H1 (cell line): ENCODE data around the gene CNOT2. TPM values are rescaled to one million over a fixed set of nuclear protein-coding genes. Genes with fewer than 3 reads are reported as not detected.

ENCODE experiments used
- polyA plus RNA-seq, 7 experiments: library from polyadenylated mRNA; depleted of rRNA in 3 of 7; stranded (reverse) in 5 of 7; unstranded in 2 of 7; fragments of >200 nt in 5 of 7; fragments of 200-250 nt in 2 of 7; gene quantifications; 1 replicate in 5 of 7; 2 replicates in 1 of 7; 4 replicates in 1 of 7; pipeline versions ENCODE4 v1.2.1 to v1.2.3, GENCODE V29; 2011 to 2013; ENCODE audit warnings: missing spikeins in 2 of 7, mixed read lengths in 2 of 7
- total RNA-seq: library from RNA; stranded (reverse); fragmentation: NEBNext Ultra II Directional; extraction: Animal tissue kit (Norgen Biotek cat#: 25700); gene quantifications from 2 replicates; pipeline ENCODE4 v1.2.1, GENCODE V29; 2021
- TF ChIP-seq, protein P1 (sequence below): fragments of 300-600 bp; sonication (generic); IDR thresholded peaks from 2 replicates; pipeline ENCODE4 v1.7.1; 2012; ENCODE audit warnings: low read length, moderate library complexity, mild to moderate bottlenecking, inconsistent platforms; ENCODE audit not compliant: insufficient replicate concordance

CNOT2 gene
- total and polyA plus RNA-seq, 2 of the 8 experiments (the other 6 are each of a cell fraction or from before 2014, with no cell fraction given): 61.2 to 64.8 TPM

DNA sequence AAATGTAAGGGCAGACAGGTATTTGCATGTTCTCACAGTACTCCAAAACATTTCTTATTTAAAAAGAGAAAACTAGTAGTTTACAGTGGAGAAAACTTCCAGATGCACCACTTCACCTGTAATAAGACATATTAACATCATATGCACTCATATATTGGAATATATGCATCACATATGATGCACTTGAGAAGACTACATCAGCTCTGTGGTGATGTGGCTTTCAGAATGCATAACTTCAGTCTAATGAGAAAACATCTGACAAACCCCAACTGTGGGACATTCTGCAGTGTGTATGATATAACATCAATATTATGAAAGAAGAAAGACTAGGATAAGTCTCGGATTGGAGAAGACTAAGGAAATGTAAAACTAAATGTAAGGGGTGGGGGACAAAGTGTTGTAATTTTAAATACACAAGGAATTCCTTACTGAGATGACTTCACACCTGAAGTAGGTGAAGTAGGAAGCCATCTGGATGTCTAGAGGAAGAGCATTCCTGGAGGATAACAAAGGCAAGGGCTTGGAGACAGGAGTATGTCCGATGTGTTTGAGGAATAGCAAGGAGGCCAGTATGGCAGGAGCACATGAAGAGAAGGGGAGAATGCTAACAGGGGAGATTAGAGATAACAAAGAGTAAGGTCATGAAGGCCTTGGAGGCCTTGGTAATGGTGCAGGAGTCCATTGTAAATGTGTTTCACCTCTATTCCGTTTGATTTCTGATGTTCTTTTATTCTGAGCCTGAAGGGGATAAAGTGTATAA is 49.0 kb downstream of the CNOT2 start (continued):
- TF ChIP-seq, protein P1, sequence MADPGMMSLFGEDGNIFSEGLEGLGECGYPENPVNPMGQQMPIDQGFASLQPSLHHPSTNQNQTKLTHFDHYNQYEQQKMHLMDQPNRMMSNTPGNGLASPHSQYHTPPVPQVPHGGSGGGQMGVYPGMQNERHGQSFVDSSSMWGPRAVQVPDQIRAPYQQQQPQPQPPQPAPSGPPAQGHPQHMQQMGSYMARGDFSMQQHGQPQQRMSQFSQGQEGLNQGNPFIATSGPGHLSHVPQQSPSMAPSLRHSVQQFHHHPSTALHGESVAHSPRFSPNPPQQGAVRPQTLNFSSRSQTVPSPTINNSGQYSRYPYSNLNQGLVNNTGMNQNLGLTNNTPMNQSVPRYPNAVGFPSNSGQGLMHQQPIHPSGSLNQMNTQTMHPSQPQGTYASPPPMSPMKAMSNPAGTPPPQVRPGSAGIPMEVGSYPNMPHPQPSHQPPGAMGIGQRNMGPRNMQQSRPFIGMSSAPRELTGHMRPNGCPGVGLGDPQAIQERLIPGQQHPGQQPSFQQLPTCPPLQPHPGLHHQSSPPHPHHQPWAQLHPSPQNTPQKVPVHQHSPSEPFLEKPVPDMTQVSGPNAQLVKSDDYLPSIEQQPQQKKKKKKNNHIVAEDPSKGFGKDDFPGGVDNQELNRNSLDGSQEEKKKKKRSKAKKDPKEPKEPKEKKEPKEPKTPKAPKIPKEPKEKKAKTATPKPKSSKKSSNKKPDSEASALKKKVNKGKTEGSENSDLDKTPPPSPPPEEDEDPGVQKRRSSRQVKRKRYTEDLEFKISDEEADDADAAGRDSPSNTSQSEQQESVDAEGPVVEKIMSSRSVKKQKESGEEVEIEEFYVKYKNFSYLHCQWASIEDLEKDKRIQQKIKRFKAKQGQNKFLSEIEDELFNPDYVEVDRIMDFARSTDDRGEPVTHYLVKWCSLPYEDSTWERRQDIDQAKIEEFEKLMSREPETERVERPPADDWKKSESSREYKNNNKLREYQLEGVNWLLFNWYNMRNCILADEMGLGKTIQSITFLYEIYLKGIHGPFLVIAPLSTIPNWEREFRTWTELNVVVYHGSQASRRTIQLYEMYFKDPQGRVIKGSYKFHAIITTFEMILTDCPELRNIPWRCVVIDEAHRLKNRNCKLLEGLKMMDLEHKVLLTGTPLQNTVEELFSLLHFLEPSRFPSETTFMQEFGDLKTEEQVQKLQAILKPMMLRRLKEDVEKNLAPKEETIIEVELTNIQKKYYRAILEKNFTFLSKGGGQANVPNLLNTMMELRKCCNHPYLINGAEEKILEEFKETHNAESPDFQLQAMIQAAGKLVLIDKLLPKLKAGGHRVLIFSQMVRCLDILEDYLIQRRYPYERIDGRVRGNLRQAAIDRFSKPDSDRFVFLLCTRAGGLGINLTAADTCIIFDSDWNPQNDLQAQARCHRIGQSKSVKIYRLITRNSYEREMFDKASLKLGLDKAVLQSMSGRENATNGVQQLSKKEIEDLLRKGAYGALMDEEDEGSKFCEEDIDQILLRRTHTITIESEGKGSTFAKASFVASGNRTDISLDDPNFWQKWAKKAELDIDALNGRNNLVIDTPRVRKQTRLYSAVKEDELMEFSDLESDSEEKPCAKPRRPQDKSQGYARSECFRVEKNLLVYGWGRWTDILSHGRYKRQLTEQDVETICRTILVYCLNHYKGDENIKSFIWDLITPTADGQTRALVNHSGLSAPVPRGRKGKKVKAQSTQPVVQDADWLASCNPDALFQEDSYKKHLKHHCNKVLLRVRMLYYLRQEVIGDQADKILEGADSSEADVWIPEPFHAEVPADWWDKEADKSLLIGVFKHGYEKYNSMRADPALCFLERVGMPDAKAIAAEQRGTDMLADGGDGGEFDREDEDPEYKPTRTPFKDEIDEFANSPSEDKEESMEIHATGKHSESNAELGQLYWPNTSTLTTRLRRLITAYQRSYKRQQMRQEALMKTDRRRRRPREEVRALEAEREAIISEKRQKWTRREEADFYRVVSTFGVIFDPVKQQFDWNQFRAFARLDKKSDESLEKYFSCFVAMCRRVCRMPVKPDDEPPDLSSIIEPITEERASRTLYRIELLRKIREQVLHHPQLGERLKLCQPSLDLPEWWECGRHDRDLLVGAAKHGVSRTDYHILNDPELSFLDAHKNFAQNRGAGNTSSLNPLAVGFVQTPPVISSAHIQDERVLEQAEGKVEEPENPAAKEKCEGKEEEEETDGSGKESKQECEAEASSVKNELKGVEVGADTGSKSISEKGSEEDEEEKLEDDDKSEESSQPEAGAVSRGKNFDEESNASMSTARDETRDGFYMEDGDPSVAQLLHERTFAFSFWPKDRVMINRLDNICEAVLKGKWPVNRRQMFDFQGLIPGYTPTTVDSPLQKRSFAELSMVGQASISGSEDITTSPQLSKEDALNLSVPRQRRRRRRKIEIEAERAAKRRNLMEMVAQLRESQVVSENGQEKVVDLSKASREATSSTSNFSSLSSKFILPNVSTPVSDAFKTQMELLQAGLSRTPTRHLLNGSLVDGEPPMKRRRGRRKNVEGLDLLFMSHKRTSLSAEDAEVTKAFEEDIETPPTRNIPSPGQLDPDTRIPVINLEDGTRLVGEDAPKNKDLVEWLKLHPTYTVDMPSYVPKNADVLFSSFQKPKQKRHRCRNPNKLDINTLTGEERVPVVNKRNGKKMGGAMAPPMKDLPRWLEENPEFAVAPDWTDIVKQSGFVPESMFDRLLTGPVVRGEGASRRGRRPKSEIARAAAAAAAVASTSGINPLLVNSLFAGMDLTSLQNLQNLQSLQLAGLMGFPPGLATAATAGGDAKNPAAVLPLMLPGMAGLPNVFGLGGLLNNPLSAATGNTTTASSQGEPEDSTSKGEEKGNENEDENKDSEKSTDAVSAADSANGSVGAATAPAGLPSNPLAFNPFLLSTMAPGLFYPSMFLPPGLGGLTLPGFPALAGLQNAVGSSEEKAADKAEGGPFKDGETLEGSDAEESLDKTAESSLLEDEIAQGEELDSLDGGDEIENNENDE: no peak
- TF ChIP-seq, all 59 proteins: peak for 0
